GM18505 (cell line): ENCODE results near the gene TRHDE.

ENCODE experiments used
- ATAC-seq: cut with Tn5 transposase; IDR thresholded peaks from one replicate; pipeline ENCODE4 v1.9.1; 2021; ENCODE audit not compliant: unreplicated experiment
- POLR2A ChIP-seq: IDR thresholded peaks from 4 replicates; pipeline ENCODE4 v1.6.1; 2011; ENCODE audit warnings: borderline replicate concordance; ENCODE audit not compliant: insufficient read depth, insufficient read length; ENCODE audit errors: extremely low read depth

Gene TRHDE

DNA sequence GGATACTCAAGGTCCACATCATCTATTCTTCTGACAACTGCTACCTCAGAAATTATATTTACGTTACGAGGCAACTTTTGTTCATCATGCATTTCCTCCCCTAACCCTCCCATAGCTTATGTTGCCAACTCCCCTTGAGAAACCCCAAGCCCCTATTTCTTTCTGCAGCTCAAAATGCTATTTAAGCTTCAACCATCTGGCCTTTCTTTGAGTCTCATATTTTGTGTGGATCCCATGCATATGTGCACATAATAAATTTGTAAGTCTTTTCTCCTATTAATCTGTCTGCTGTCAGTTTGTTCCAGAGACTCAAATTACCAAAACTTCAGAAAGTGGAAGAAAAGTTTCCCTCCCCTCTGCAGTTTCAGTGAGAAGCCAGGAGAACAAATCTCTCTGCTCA, 444.1 kb downstream of the TRHDE start:
- no peak for ATAC-seq
- no peak for TF ChIP-seq POLR2A

DNA sequence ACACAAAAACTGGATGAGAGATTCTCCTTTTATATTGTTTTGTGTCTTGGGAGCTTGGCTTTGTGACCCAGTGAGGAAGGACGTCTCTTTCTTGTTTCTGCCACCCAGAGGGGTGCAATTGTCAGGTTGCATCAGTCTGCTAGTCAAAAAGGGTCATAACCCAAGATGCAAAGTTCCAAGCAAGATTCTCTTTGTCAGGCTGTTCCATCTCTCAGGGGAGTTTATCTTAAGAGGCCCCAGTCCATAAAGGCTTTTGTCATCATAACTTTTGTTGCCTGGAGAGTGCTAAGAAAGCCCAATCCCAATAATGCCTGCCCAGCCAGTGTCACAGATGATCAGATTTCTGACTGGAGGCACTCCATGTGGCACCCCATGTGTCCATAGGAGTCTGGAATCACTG, 444.9 kb downstream of the TRHDE start:
- TF ChIP-seq POLR2A, result no peak
- ATAC-seq, result no peak
